CD4-positive, alpha-beta T cell treated with Interleukin-15 for 4 hours (primary cell): ENCODE data around the gene B4GALT2.

Source experiments
- DNase-seq: peaks from one replicate; pipeline ENCODE4 v3.0.0-alpha.2; 2020; ENCODE audit warnings: low spot score

The B4GALT2 gene

GRCh38 chr1:43978551-43979260 is at the start of gene B4GALT2:
B4GALT2 (plus strand) TSS chr1:43979210; CDS start chr1:43981161, 1,951 bp downstream.
- no peak for DNase-seq

DNA sequence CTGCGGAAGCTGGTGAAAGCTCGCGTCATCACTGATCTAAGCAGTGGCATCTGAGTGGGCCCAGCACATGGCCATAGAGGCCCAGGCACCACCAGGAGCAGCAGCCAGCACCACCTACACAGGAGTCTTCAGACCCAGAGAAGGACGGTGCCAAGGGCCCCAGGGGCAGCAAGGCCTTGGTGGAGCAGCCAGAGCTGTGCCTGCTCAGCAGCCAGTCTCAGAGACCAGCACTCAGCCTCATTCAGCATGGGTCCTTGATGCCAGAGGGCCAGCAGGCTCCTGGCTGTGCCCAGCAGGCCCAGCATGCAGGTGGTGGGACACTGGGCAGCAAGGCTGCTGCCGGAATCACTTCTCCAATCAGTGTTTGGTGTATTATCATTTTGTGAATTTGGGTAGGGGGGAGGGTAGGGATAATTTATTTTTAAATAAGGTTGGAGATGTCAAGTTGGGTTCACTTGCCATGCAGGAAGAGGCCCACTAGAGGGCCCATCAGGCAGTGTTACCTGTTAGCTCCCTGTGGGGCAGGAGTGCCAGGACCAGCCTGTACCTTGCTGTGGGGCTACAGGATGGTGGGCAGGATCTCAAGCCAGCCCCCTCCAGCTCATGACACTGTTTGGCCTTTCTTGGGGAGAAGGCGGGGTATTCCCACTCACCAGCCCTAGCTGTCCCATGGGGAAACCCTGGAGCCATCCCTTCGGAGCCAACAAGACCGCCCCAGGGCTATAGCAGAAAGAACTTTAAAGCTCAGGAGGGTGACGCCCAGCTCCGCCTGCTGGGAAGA is 48.7 kb upstream of the B4GALT2 start:
- no peak for DNase-seq

GRCh38 chr1:43930949-43931275 is 48.1 kb upstream of the B4GALT2 start:
- no peak for DNase-seq

GRCh38 chr1:43931711-43932660 is 47.0 kb upstream of the B4GALT2 start:
- DNase-seq, result no peak

GRCh38 chr1:43932786-43933385 is 46.1 kb upstream of the B4GALT2 start:
- no peak for DNase-seq

- DNase-seq, result no peak
These were observed 45.5 kb upstream of the B4GALT2 start, which contains the start of gene ARTN for GRCh38 chr1:43933386-43934100. ARTN (plus strand) TSS chr1:43933801; CDS start chr1:43935657, 1,856 bp downstream.

- DNase-seq, result peak; percentile 36
These were observed 44.7 kb upstream of the B4GALT2 start for GRCh38 chr1:43934101-43934985.

- no peak for DNase-seq
These were observed 44.1 kb upstream of the B4GALT2 start for GRCh38 chr1:43934986-43935324.

DNA sequence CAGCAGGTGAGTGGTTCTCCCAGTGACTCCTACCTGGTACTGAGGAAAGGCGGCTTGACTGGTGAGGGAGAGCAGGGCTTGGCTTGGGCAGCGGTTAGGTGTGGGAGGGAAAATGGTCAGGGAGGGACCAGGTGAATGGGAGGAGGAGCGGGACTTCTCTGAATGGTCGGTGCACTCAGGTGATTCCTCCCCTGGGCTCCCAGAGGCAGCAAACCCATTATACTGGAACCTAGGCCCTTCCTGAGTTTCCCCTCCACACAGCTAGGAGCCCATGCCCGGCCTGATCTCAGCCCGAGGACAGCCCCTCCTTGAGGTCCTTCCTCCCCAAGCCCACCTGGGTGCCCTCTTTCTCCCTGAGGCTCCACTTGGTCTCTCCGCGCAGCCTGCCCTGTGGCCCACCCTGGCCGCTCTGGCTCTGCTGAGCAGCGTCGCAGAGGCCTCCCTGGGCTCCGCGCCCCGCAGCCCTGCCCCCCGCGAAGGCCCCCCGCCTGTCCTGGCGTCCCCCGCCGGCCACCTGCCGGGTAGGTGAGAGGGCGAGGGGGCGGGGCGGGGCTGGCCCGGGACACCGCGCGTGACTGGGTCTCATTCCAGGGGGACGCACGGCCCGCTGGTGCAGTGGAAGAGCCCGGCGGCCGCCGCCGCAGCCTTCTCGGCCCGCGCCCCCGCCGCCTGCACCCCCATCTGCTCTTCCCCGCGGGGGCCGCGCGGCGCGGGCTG is 43.1 kb upstream of the B4GALT2 start:
- no peak for DNase-seq

- DNase-seq, result no peak
These were observed 42.4 kb upstream of the B4GALT2 start for GRCh38 chr1:43936431-43937151.

GRCh38 chr1:43937179-43937865 is 41.7 kb upstream of the B4GALT2 start:
- DNase-seq, result no peak

DNA sequence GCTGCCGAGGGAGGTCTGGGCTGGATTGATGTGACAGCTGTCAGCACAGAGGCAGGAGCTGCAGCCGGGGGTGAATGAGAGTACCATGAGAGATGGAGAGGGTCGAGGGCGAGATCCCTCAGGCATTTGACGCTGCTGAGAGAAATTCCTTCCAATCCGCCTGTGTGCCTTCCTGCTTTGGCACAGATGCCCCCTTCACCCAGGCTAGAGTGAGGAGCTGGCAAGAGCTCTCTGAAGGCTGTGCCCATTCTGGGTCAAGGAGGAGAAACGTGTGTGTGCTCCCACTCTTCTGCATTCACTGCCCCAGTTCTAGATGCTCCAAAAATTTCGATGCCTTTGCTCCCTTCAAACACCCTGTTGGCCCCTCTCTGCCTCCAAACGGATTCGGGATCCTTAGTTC is 40.6 kb upstream of the B4GALT2 start:
- DNase-seq, result no peak

DNA sequence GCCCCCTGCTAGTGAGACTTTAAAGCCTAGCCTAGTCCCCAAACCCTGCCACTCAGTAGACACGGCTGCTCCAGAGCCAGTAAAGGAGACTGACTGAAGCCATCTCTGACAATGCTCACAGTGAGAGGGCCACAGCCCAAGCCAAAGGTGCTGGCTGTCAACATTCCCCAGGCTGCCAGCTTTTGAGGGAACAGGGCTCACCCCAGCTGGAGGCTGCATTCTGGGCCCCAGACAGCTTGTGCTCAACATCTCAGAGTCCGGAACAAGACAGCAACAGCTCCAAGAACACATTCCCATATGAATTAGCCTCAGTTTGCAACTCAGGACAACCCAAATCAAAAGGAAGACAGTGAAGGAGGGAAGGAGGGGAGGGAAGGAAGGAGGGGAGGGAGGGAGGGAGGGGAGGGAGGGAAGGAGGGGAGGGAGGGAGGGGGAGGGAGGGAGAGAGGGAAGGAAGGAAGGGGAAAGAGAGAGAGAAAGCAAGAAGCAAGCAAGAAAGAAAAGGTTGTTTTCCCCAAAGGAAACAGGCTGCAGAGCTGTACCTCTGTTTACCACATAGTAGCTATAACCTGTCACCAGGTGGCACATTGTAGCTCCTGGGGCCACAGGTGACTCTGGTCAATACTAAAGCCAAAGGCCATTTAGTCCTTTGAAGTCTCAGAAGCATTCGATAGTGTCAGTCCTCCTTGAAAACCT is 40.0 kb upstream of the B4GALT2 start:
- DNase-seq, result no peak

GRCh38 chr1:43942411-43942810 is 36.6 kb upstream of the B4GALT2 start:
- DNase-seq, result no peak

GRCh38 chr1:43944860-43945259 is 34.1 kb upstream of the B4GALT2 start:
- no peak for DNase-seq

DNA sequence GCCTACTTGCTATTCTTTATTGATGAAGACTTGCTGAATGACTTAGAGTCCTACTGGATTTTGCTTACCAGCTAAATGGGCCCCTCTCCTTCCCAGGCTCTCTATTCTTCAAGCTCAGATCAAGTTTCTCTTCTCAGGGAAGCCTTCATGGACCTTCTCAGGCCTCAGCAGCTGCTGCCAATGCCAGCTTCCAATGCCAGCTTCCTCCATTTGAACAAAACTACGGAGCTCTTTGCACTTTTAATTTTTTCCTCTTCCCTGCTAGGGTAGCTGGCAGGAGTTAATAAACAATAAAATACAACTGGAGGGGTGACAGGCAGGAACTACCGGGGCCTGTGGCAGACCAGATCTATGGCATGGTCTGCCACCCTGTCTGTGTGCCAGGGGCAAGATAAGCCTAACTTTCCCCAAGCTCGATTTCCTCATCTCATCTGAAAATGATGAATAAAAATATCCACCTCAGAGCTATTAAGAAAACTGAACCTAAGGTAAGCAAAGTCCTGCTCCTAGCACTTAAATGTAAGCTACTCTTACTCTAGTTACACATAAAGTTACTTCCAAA is 33.3 kb upstream of the B4GALT2 start:
- DNase-seq, result no peak

- peak; percentile 96 for DNase-seq
These were observed 32.6 kb upstream of the B4GALT2 start, which contains the start of gene IPO13 for GRCh38 chr1:43946236-43947060. IPO13 (plus strand) TSS chr1:43946950; CDS start chr1:43947601, 651 bp downstream.
